ENCODE data around the gene LKAAEAR1. TPM values are rescaled to one million over a fixed set of nuclear protein-coding genes. Genes with fewer than 3 reads are reported as not detected.
A peak's percentile ranks its signal among the peaks of the same experiment; 100 is the strongest.

LKAAEAR1 gene
- total RNA-seq, 1 donor from 2014 or later, result not detected

GRCh38 chr20:64080813-64081623 is 3.2 kb downstream of the LKAAEAR1 start:
- no peak overlapping the region for H3K27ac Mint-ChIP-seq (ENCODE audit: unreplicated experiment)

GRCh38 chr20:64080013-64080812 is 4.0 kb downstream of the LKAAEAR1 start, which contains the start of gene OPRL1:
OPRL1 (plus strand) TSS chr20:64080082; CDS start chr20:64092721, 12,639 bp downstream.
- no peaks in the 10 kb centered on the region for H3K36me3 Mint-ChIP-seq (ENCODE audit: low read depth, unreplicated experiment)
- Histone ChIP-seq H4K20me1 (ENCODE audit: insufficient read depth, low read length) (peaks cover 15% of the 10 kb centered on the region), H3K4me1 (ENCODE audit: insufficient read depth, low read length) (peaks cover 16% of the 10 kb centered on the region), H3K36me3 (ENCODE audit: insufficient read depth, low read length) (no peaks in the 10 kb centered on the region), H3K9ac (ENCODE audit: low read length) (peak within 1 kb of the TSS; percentile 79), H3K79me2 (ENCODE audit: insufficient read depth, low read length) (no peaks in the 10 kb centered on the region), H3K4me3 (ENCODE audit: insufficient read depth, low read depth, low read length) (peak within 1 kb of the TSS; percentile 66), H3K4me2 (ENCODE audit: low read length) (peak within 1 kb of the TSS; percentile 96), H2AFZ (ENCODE audit: low read depth, low read length) (peak within 1 kb of the TSS; percentile 86), H3K27ac (ENCODE audit: low read depth, low read length) (no peak within 1 kb of the TSS), H3K9me3 (ENCODE audit: insufficient read depth, low read depth, low read length) (no peaks in the 10 kb centered on the region), H3K27me3 (ENCODE audit: insufficient read depth, low read length) (peaks cover 17% of the 10 kb centered on the region)
- FAIRE-seq, result no peak
- no peak within 1 kb of the TSS for H3K27ac Mint-ChIP-seq (ENCODE audit: unreplicated experiment)
- no peak for DNase-seq (ENCODE audit: low read depth)
- H3K4me1 Mint-ChIP-seq (ENCODE audit: low read depth, unreplicated experiment), result no peaks in the 10 kb centered on the region
- peaks cover 1% of the 10 kb centered on the region for H3K9me3 Mint-ChIP-seq (ENCODE audit: unreplicated experiment)
- TF ChIP-seq CTCF (IDR thresholded peaks at IDR 0.05; ENCODE audit: insufficient read depth, low read depth, low read length) (no peak), EZH2 (IDR thresholded peaks at IDR 0.05; ENCODE audit: insufficient read depth, low read length) (no peak)
- H3K27me3 Mint-ChIP-seq (ENCODE audit: low read depth, unreplicated experiment), result peaks cover 6% of the 10 kb centered on the region
- H3K4me3 Mint-ChIP-seq (ENCODE audit: unreplicated experiment), result peak within 1 kb of the TSS; percentile 85

More at GRCh38 chr20:64080813-64081623, 3.2 kb downstream of the LKAAEAR1 start:
- H3K27me3 ChIP-seq (ENCODE audit: insufficient read depth, low read length), result peaks cover 25% of the 10 kb centered on the region
- H3K36me3 Mint-ChIP-seq (ENCODE audit: low read depth, unreplicated experiment), result no peaks in the 10 kb centered on the region
- no peaks in the 10 kb centered on the region for H3K79me2 ChIP-seq (ENCODE audit: insufficient read depth, low read length)
- H3K4me2 ChIP-seq (ENCODE audit: low read length), result peak overlapping the region; percentile 96
- H3K9ac ChIP-seq (ENCODE audit: low read length), result no peak overlapping the region
- H2AFZ ChIP-seq (ENCODE audit: low read depth, low read length), result no peak overlapping the region
- no peaks in the 10 kb centered on the region for H3K36me3 ChIP-seq (ENCODE audit: insufficient read depth, low read length)
- H3K4me1 ChIP-seq (ENCODE audit: insufficient read depth, low read length), result peaks cover 16% of the 10 kb centered on the region
- DNase-seq (ENCODE audit: low read depth), result no peak
- H3K4me3 Mint-ChIP-seq (ENCODE audit: unreplicated experiment), result peak overlapping the region; percentile 85
- peaks cover 10% of the 10 kb centered on the region for H3K27me3 Mint-ChIP-seq (ENCODE audit: low read depth, unreplicated experiment)
- no peak overlapping the region for H3K4me3 ChIP-seq (ENCODE audit: insufficient read depth, low read depth, low read length)
- H4K20me1 ChIP-seq (ENCODE audit: insufficient read depth, low read length), result peaks cover 15% of the 10 kb centered on the region
- TF ChIP-seq CTCF (IDR thresholded peaks at IDR 0.05; ENCODE audit: insufficient read depth, low read depth, low read length), result no peak
- no peak for FAIRE-seq
- no peaks in the 10 kb centered on the region for H3K9me3 ChIP-seq (ENCODE audit: insufficient read depth, low read depth, low read length)
- no peaks in the 10 kb centered on the region for H3K4me1 Mint-ChIP-seq (ENCODE audit: low read depth, unreplicated experiment)
- peaks cover 3% of the 10 kb centered on the region for H3K9me3 Mint-ChIP-seq (ENCODE audit: unreplicated experiment)
- no peak overlapping the region for H3K27ac ChIP-seq (ENCODE audit: low read depth, low read length)
